ENCODE data around the gene SLC36A4. TPM values are rescaled to one million over a fixed set of nuclear protein-coding genes. Genes with fewer than 3 reads are reported as not detected.

The SLC36A4 gene
- total RNA-seq, 1 experiment from 2014 or later: 21.1 TPM

DNA sequence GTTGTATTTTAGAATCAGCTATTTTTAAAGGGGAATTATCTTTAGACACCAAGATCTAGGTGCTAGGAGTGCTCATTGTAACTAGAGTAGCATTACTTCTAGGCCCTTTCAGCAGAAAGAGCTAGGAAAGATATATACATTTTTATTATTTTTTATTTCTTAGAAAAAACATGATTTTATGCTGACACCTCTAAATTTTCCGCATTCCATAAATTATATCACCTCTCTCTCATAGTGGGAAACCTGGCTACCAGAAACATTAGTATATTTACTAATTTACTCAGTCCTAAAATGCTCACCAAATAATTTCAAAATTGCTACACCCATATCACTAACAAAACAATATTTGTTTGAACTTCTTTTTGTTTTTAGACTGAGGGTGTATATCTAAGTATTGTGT, 32.1 kb upstream of the SLC36A4 start (continued):
- TF ChIP-seq YY1 (IDR thresholded peaks at IDR 0.05; ENCODE audit: extremely low read depth, insufficient replicate concordance, low read depth, low read length): no peak
- TF ChIP-seq TCF7L2 (IDR thresholded peaks at IDR 0.05; ENCODE audit: borderline replicate concordance, extremely low read depth, insufficient read depth, insufficient read length): no peak
- no peak for TF ChIP-seq ZNF274 (IDR thresholded peaks at IDR 0.05; ENCODE audit: low read depth, low read length)
- no peak for TF ChIP-seq JUND (IDR thresholded peaks at IDR 0.05)
- TF ChIP-seq EZH2 (IDR thresholded peaks at IDR 0.05): no peak
- TF ChIP-seq, protein P1, sequence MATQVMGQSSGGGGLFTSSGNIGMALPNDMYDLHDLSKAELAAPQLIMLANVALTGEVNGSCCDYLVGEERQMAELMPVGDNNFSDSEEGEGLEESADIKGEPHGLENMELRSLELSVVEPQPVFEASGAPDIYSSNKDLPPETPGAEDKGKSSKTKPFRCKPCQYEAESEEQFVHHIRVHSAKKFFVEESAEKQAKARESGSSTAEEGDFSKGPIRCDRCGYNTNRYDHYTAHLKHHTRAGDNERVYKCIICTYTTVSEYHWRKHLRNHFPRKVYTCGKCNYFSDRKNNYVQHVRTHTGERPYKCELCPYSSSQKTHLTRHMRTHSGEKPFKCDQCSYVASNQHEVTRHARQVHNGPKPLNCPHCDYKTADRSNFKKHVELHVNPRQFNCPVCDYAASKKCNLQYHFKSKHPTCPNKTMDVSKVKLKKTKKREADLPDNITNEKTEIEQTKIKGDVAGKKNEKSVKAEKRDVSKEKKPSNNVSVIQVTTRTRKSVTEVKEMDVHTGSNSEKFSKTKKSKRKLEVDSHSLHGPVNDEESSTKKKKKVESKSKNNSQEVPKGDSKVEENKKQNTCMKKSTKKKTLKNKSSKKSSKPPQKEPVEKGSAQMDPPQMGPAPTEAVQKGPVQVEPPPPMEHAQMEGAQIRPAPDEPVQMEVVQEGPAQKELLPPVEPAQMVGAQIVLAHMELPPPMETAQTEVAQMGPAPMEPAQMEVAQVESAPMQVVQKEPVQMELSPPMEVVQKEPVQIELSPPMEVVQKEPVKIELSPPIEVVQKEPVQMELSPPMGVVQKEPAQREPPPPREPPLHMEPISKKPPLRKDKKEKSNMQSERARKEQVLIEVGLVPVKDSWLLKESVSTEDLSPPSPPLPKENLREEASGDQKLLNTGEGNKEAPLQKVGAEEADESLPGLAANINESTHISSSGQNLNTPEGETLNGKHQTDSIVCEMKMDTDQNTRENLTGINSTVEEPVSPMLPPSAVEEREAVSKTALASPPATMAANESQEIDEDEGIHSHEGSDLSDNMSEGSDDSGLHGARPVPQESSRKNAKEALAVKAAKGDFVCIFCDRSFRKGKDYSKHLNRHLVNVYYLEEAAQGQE (IDR thresholded peaks at IDR 0.05; ENCODE audit: low read depth): no peak

DNA sequence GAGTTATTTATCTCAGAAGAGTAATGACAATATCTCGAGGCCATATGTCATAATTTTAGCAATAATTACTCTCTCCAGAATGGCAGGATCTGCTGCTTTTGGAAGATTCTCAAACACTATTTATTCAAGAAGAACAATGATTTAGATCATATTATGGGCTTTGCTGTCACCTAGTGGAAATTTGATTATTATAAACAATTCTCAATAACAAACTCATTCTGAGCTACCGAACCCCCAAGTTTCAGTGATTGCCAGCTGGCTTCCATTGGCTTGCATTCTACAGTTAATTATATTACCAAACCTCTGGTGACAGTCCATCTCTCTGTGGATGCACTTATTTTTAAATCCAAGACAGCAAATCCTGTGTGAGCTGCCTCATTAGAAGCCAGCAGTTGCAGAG, 27.9 kb upstream of the SLC36A4 start:
- Histone ChIP-seq H3K27ac (ENCODE audit: low read depth, low read length) (no peak overlapping the region), H2AFZ (ENCODE audit: low read depth, low read length, poor library complexity, severe bottlenecking) (no peak overlapping the region), H3K9me2 (ENCODE audit: insufficient read depth) (no peaks in the 10 kb centered on the region), H3K27me3 (ENCODE audit: insufficient read depth, low read length) (no peaks in the 10 kb centered on the region), H3K79me2 (ENCODE audit: insufficient read depth, low read length) (no peaks in the 10 kb centered on the region), H3K4me2 (ENCODE audit: low read length) (no peak overlapping the region), H4K20me1 (ENCODE audit: insufficient read depth) (no peaks in the 10 kb centered on the region), H3K9me3 (ENCODE audit: control insufficient read depth in 1 of 2, insufficient read depth in 1 of 2, low read depth in 1 of 2, low read length in 2 of 2) (no peaks in the 10 kb centered on the region), H3K4me3 (replicated peaks in 1 of 2; ENCODE audit: low read depth in 1 of 2, low read length in 2 of 2) (no peak overlapping the region), H3K9ac (ENCODE audit: low read length) (no peak overlapping the region), H3K36me3 (ENCODE audit: control insufficient read depth in 1 of 2, insufficient read depth in 2 of 2, low read length in 2 of 2) (no peaks in the 10 kb centered on the region), H3K4me1 (ENCODE audit: control insufficient read depth in 1 of 2, insufficient read depth in 2 of 2, low read length in 2 of 2) (peaks cover 0 to 5% of the 10 kb centered on the region in 2 experiments; a peak in 1 of 4 replicates)
- ChIA-PET POLR2A (no interaction called here), RAD21 (ENCODE audit: low non-redundant PET in 1 of 2, low total read pairs in 2 of 2, uncharacterized antibody in 2 of 2, unreplicated experiment in 2 of 2) (interaction anchor here (1.0 to 1.6 kb wide), 2 partner anchors 284 kb away, joined by 4 to 6 read pairs; no protein-coding TSS in a partner anchor), CTCF (interaction anchor here (0.6 to 3.5 kb wide), 10 partner anchors 13 to 427 kb away, joined by 3 to 38 read pairs (median 4); no protein-coding TSS in a partner anchor)
- TF ChIP-seq RAD21 (IDR thresholded peaks at IDR 0.05; ENCODE audit: low read depth) (peak; percentile 70), TCF7L2 (IDR thresholded peaks at IDR 0.05; ENCODE audit: borderline replicate concordance, extremely low read depth, insufficient read depth, insufficient read length) (no peak), EZH2phosphoT487 (IDR thresholded peaks at IDR 0.05; ENCODE audit: borderline replicate concordance) (no peak)
- TF ChIP-seq, protein P2, sequence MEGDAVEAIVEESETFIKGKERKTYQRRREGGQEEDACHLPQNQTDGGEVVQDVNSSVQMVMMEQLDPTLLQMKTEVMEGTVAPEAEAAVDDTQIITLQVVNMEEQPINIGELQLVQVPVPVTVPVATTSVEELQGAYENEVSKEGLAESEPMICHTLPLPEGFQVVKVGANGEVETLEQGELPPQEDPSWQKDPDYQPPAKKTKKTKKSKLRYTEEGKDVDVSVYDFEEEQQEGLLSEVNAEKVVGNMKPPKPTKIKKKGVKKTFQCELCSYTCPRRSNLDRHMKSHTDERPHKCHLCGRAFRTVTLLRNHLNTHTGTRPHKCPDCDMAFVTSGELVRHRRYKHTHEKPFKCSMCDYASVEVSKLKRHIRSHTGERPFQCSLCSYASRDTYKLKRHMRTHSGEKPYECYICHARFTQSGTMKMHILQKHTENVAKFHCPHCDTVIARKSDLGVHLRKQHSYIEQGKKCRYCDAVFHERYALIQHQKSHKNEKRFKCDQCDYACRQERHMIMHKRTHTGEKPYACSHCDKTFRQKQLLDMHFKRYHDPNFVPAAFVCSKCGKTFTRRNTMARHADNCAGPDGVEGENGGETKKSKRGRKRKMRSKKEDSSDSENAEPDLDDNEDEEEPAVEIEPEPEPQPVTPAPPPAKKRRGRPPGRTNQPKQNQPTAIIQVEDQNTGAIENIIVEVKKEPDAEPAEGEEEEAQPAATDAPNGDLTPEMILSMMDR (IDR thresholded peaks at IDR 0.05 in 2 of 3, conservative IDR thresholded peaks at IDR 0.05 in 1 of 3; ENCODE audit: borderline replicate concordance in 1 of 3, insufficient read depth in 1 of 3, low read depth in 2 of 3, low read length in 2 of 3): peak in 2 of 3 experiments; percentile 47 to 50; a peak in 3 of 6 replicates
- BruUV-seq (replicated peaks): no TSS peak
- intact Hi-C loops (cut with micrococcal nuclease): loop anchor here (1.0 to 10.0 kb wide), 2 partner anchors 283 to 491 kb away; no protein-coding TSS in a partner anchor
- 0 out of 2 replicates have a peak, but pooled peaks have one; percentile 36 for ATAC-seq
- peak; percentile 13 for DNase-seq (ENCODE audit: low read depth, low spot score)
